GM12878 (cell line): ENCODE measurements around the gene SERTAD2. TPM values are rescaled to one million over a fixed set of nuclear protein-coding genes. Genes with fewer than 3 reads are reported as not detected.

ENCODE experiments used
- ATAC-seq: fragments of 200-7000 bp; cut with Tn5 transposase; 3 replicates; pipeline ENCODE4 v1.9.1; 2020; ENCODE audit warnings: mild to moderate bottlenecking, moderate library complexity
- BruUV-seq: library from RNA; stranded (reverse); fragments of 400-500 nt; replicated peaks from 2 replicates; lab custom pipeline; 2021; lab: Mats Ljungman, UMichigan
- CTCF ChIA-PET: fragments of 300-600 bp; sonication (Branson Sonifier 250); formaldehyde crosslinking; extraction: SDS; loops from one replicate; lab custom pipeline; 2021; ENCODE audit warnings: inconsistent platforms; lab: Yijun Ruan, JAX
- POLR2A ChIA-PET: fragments of 350-600 bp; formaldehyde crosslinking; extraction: SDS; loops from one replicate; lab custom pipeline; 2021; ENCODE audit warnings: inconsistent platforms; lab: Charles Lee
- RAD21 ChIA-PET: fragments of 300-600 bp; sonication (Branson Sonifier 250); formaldehyde crosslinking; loops from one replicate; lab custom pipeline; 2023; ENCODE audit warnings: antibody characterized with exemption; ENCODE audit not compliant: unreplicated experiment; lab: Charles Lee
- SMC1A ChIA-PET: fragments of 300-600 bp; sonication (Branson Sonifier 250); formaldehyde crosslinking; loops from one replicate; lab custom pipeline; 2023; ENCODE audit not compliant: unreplicated experiment, uncharacterized antibody; lab: Charles Lee
- DNase-seq: peaks from one replicate; pipeline ENCODE4 v3.0.0-alpha.2; 2011; ENCODE audit warnings: low read depth, low spot score
- FAIRE-seq: peaks from 3 replicates; lab custom pipeline; 2011; peaks lifted over from hg19 to GRCh38; lab: Jason Lieb, UNC
- H2AFZ ChIP-seq: 2 replicates; pipeline ENCODE4 v1.6.0; 2011; ENCODE audit warnings: low read depth, low read length, control low read depth; ENCODE audit not compliant: control insufficient read depth
- H3K27ac ChIP-seq: 2 replicates; pipeline ENCODE4 v1.5.1; 2011; ENCODE audit warnings: control low read depth; ENCODE audit not compliant: control insufficient read depth, insufficient read depth
- H3K27me3 ChIP-seq, 2 experiments: replicated peaks in 1 of 2; 2 replicates each; pipeline versions ENCODE4 v1.6.0 to v1.6.1; 2011; ENCODE audit warnings: low read length in 1 of 2; ENCODE audit not compliant: control insufficient read depth in 2 of 2, insufficient read depth in 2 of 2
- H3K36me3 ChIP-seq, 2 experiments: 2 replicates each; pipeline ENCODE4 v1.5.1; 2011; ENCODE audit warnings: low read length in 1 of 2; ENCODE audit not compliant: control insufficient read depth in 2 of 2, insufficient read depth in 2 of 2
- H3K4me1 ChIP-seq: 2 replicates; pipeline ENCODE4 v1.6.1; 2011; ENCODE audit warnings: mild to moderate bottlenecking, low read length, moderate library complexity, mixed read lengths; ENCODE audit not compliant: control insufficient read depth, insufficient read depth
- H3K4me2 ChIP-seq: 2 replicates; pipeline ENCODE4 v1.6.0; 2011; ENCODE audit warnings: control low read depth; ENCODE audit not compliant: control insufficient read depth, insufficient read depth
- H3K4me3 ChIP-seq: fragments of 200-600 bp; sonication (generic); 2 replicates; pipeline ENCODE4 v1.5.1; 2016
- H3K79me2 ChIP-seq: 2 replicates; pipeline ENCODE4 v1.6.0; 2011; ENCODE audit warnings: low read length; ENCODE audit not compliant: control insufficient read depth, insufficient read depth
- H3K9ac ChIP-seq: 2 replicates; pipeline ENCODE4 v1.8.0; 2011; ENCODE audit warnings: low read length, control low read depth, mixed read lengths; ENCODE audit not compliant: control insufficient read depth, insufficient read depth
- H3K9me3 ChIP-seq: replicated peaks from 3 replicates; pipeline ENCODE4 v1.5.1; 2011; ENCODE audit warnings: mild to moderate bottlenecking, low read length; ENCODE audit not compliant: control insufficient read depth, insufficient read depth
- H4K20me1 ChIP-seq: 2 replicates; pipeline ENCODE4 v1.6.0; 2011; ENCODE audit not compliant: control insufficient read depth, insufficient read depth
- ATF2 ChIP-seq: IDR thresholded peaks from 2 replicates; pipeline ENCODE4 v1.6.1; 2012; ENCODE audit warnings: low read length, inconsistent platforms
- CBX3 ChIP-seq: fragments of 200-600 bp; sonication (generic); IDR thresholded peaks from 2 replicates; pipeline ENCODE4 v1.6.1; 2016; ENCODE audit warnings: low read depth, borderline replicate concordance
- CHD1 ChIP-seq: IDR thresholded peaks from 2 replicates; pipeline ENCODE4 v1.6.1; 2012; ENCODE audit warnings: low read depth, low read length, improper control_type of control experiment
- CHD4 ChIP-seq: fragments of 200-600 bp; sonication (generic); IDR thresholded peaks from 2 replicates; pipeline ENCODE4 v1.6.1; 2016; ENCODE audit warnings: mild to moderate bottlenecking
- JUND ChIP-seq: IDR thresholded peaks from 2 replicates; pipeline ENCODE4 v1.6.1; 2012; ENCODE audit warnings: low read depth, mild to moderate bottlenecking, low read length, improper control_type of control experiment, moderate library complexity
- KLF5 ChIP-seq: fragments of 450-650 bp; IDR thresholded peaks from 2 replicates; pipeline ENCODE4 v1.6.1; 2014; ENCODE audit warnings: mild to moderate bottlenecking; ENCODE audit not compliant: partially characterized antibody
- MTA2 ChIP-seq: fragments of 450-650 bp; IDR thresholded peaks from 2 replicates; pipeline ENCODE4 v1.6.1; 2016; ENCODE audit warnings: low read depth, mild to moderate bottlenecking, moderate library complexity
- NFXL1 ChIP-seq: fragments of 450-650 bp; IDR thresholded peaks from 2 replicates; pipeline ENCODE4 v1.6.1; 2017; ENCODE audit warnings: antibody characterized with exemption, mild to moderate bottlenecking, borderline replicate concordance
- NKRF ChIP-seq: fragments of 450-650 bp; conservative IDR thresholded peaks from 2 replicates; pipeline ENCODE4 v1.6.1; 2017; ENCODE audit warnings: mild to moderate bottlenecking, moderate library complexity
- SMAD5 ChIP-seq: IDR thresholded peaks from 2 replicates; pipeline ENCODE4 v1.6.1; 2016; ENCODE audit warnings: antibody characterized with exemption, low read depth
- in situ Hi-C: fragments of 300-500 bp; cut with MboI; formaldehyde crosslinking; loops from 9 replicates; pipeline ENCODE4 v1.14.3; 2018; ENCODE audit warnings: mixed read lengths
- intact Hi-C: fragments of 100-400 bp; cut with micrococcal nuclease; formaldehyde crosslinking; loops from one replicate; pipeline ENCODE4 v1.14.2; 2022; ENCODE audit not compliant: unreplicated experiment
- polyA plus RNA-seq, 11 experiments: library from polyadenylated mRNA; depleted of rRNA in 4 of 11; unstranded in 6 of 11; stranded (reverse) in 5 of 11; fragments of >200 nt; fragmentation: Nextera tagmentation in 4 of 11; fragmentation: Illumina TruSeq in 1 of 11; extraction: Ambion mirVana in 4 of 11; extraction: Trizol in 1 of 11; gene quantifications; 1 replicate in 1 of 11; 2 replicates in 10 of 11; pipeline versions ENCODE4 v1.2.1 to v1.2.3, GENCODE V29; 2011 to 2016; ENCODE audit warnings: inconsistent platforms in 2 of 11, missing spikeins in 2 of 11, low read depth in 1 of 11
- total RNA-seq, 4 experiments: library from RNA; depleted of rRNA in 3 of 4; stranded (reverse); fragments of >200 nt in 3 of 4; fragmentation: Illumina TruSeq in 1 of 4; extraction: Trizol in 1 of 4; gene quantifications; 2 replicates each; pipeline versions ENCODE4 v1.2.1 to v1.2.3, GENCODE V29; 2013 to 2021
- TF ChIP-seq, protein P1 (sequence below): fragments of 450-650 bp; formaldehyde crosslinking; IDR thresholded peaks from 2 replicates; pipeline ENCODE4 v1.5.0; 2022; ENCODE audit warnings: mild to moderate bottlenecking, missing genetic modification characterization

The SERTAD2 gene
- total and polyA plus RNA-seq, 10 of the 15 experiments (the other 5 are each of a cell fraction or from before 2014, with no cell fraction given) = 7.9 to 28.7 (median 20.1) TPM

DNA sequence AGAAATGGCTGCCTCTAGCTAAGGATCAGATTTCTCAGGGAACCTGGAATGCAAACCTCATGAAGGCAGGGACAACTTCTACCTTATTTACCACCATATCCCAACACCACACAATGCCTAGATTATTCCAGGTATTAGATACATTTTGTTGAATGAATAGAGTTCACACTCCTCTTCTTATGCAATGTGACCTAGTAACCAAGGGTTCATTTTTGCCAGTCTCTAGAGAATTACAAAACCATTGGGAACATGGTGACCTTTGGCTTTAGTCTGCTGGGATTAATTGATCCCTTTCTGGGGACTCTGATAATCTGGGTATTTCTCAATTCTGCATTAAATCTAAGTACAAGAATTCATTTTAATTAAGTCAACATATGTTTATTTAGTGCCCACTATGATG is 35.2 kb upstream of the SERTAD2 start:
- POLR2A ChIA-PET = interaction anchor here (0.6 to 3.3 kb wide), 4 partner anchors 10 to 48 kb away, joined by 3 to 14 read pairs (median 6); partner anchors contain the start of gene SERTAD2
- no peak overlapping the region for H3K4me3 ChIP-seq
- TF ChIP-seq CHD4 (no peak), NFXL1 (no peak), ATF2 (no peak), CHD1 (no peak), SMAD5 (no peak), MTA2 (no peak), NKRF (no peak), CBX3 (no peak), KLF5 (no peak), JUND (no peak)
- TF ChIP-seq, protein P1, sequence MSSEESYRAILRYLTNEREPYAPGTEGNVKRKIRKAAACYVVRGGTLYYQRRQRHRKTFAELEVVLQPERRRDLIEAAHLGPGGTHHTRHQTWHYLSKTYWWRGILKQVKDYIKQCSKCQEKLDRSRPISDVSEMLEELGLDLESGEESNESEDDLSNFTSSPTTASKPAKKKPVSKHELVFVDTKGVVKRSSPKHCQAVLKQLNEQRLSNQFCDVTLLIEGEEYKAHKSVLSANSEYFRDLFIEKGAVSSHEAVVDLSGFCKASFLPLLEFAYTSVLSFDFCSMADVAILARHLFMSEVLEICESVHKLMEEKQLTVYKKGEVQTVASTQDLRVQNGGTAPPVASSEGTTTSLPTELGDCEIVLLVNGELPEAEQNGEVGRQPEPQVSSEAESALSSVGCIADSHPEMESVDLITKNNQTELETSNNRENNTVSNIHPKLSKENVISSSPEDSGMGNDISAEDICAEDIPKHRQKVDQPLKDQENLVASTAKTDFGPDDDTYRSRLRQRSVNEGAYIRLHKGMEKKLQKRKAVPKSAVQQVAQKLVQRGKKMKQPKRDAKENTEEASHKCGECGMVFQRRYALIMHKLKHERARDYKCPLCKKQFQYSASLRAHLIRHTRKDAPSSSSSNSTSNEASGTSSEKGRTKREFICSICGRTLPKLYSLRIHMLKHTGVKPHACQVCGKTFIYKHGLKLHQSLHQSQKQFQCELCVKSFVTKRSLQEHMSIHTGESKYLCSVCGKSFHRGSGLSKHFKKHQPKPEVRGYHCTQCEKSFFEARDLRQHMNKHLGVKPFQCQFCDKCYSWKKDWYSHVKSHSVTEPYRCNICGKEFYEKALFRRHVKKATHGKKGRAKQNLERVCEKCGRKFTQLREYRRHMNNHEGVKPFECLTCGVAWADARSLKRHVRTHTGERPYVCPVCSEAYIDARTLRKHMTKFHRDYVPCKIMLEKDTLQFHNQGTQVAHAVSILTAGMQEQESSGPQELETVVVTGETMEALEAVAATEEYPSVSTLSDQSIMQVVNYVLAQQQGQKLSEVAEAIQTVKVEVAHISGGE = no peak
- TF ChIP-seq, all 136 proteins: peak for 0
- no peak for ATAC-seq
- no peaks in the 10 kb centered on the region for H4K20me1 ChIP-seq
- H3K27me3 ChIP-seq = no peaks in the 10 kb centered on the region
- H3K9me3 ChIP-seq = peaks cover 3% of the 10 kb centered on the region; the same call in 2 of the 3 replicates
- RAD21 ChIA-PET = no interaction called here
- CTCF ChIA-PET = interaction anchor here (1.8 kb wide), 1 partner anchor 16 kb away, joined by 4 read pairs; no protein-coding TSS in a partner anchor
- DNase-seq = no peak
- H3K36me3 ChIP-seq = no peaks in the 10 kb centered on the region
- no peak overlapping the region for H3K9ac ChIP-seq
- H3K4me1 ChIP-seq = no peaks in the 10 kb centered on the region
- H3K27ac ChIP-seq = no peak overlapping the region
- FAIRE-seq = no peak
- in situ Hi-C loops (no loop called here), intact Hi-C loops (no loop called here)
- no peak overlapping the region for H2AFZ ChIP-seq
- no peaks in the 10 kb centered on the region; the same call in none of the 2 replicates for H3K79me2 ChIP-seq
- SMC1A ChIA-PET = interaction anchor here (0.5 to 2.4 kb wide), 4 partner anchors 7 to 52 kb away, joined by 3 to 8 read pairs (median 3); no protein-coding TSS in a partner anchor
- no peak overlapping the region for H3K4me2 ChIP-seq
- BruUV-seq = no TSS peak
